Breast epithelium (tissue), 4 donors: Measurements from ENCODE around the gene TMX2. TPM values are rescaled to one million over a fixed set of nuclear protein-coding genes. Genes with fewer than 3 reads are reported as not detected.
A peak's percentile ranks its signal among the peaks of the same experiment; 100 is the strongest.

Experiments
- DNase-seq, 2 donors: peaks; one replicate each; pipeline ENCODE4 v3.0.0-alpha.2; 2019; ENCODE audit warnings: low spot score in 2 of 2
- H3K27ac ChIP-seq, 2 donors: fragments of 200-600 bp; sonication (generic) in 1 of 2; one replicate each; pipeline ENCODE4 v1.5.1; 2016 to 2019; ENCODE audit warnings: mild to moderate bottlenecking in 1 of 2
- H3K27me3 ChIP-seq, 2 donors: fragments of 200-600 bp; sonication (generic) in 1 of 2; one replicate each; pipeline versions ENCODE4 v1.5.1 to v1.6.0; 2017 to 2019; ENCODE audit warnings: control low read depth in 1 of 2, mild to moderate bottlenecking in 1 of 2
- H3K36me3 ChIP-seq: fragments of 200-600 bp; one replicate; pipeline ENCODE4 v1.5.1; 2019
- H3K4me1 ChIP-seq, 2 donors: fragments of 200-600 bp; sonication (generic); one replicate each; pipeline ENCODE4 v1.5.1; 2016 to 2019; ENCODE audit warnings: control low read depth in 1 of 2
- H3K4me3 ChIP-seq, 3 donors: fragments of 200-600 bp; sonication (generic); 1 replicate in 2 of 3; 2 replicates in 1 of 3; pipeline ENCODE4 v1.5.1; 2016 to 2019; ENCODE audit warnings: mild to moderate bottlenecking in 3 of 3, moderate library complexity in 2 of 3
- H3K9me3 ChIP-seq, 2 donors: fragments of 200-600 bp; sonication (generic) in 1 of 2; one replicate each; pipeline ENCODE4 v1.5.1; 2016 to 2019; ENCODE audit warnings: control low read depth in 1 of 2
- POLR2A ChIP-seq: fragments of 450-650 bp; IDR thresholded peaks from one replicate; pipeline ENCODE4 v1.6.1; 2016; ENCODE audit warnings: antibody characterized with exemption, mild to moderate bottlenecking, moderate library complexity
- POLR2AphosphoS5 ChIP-seq, 3 donors: sonication (generic); formaldehyde crosslinking; IDR thresholded peaks; one replicate each; pipeline ENCODE4 v1.6.1; 2017; ENCODE audit warnings: antibody characterized with exemption in 3 of 3
- intact Hi-C: fragments of 100-400 bp; cut with DNase I; formaldehyde crosslinking; loops from one replicate; pipeline ENCODE4 v1.15.1; 2023; ENCODE audit warnings: low total_unique reads
- total RNA-seq, 3 donors: library from RNA; depleted of rRNA; stranded (reverse); fragments of >200 nt; gene quantifications; one replicate each; pipeline ENCODE4 v1.1.0, GENCODE V29; 2016
- TF ChIP-seq, protein P1 (sequence below), 3 donors: fragments of 450-650 bp; IDR thresholded peaks; one replicate each; pipeline ENCODE4 v1.5.1; 2016 to 2017; ENCODE audit warnings: antibody characterized with exemption in 3 of 3, mild to moderate bottlenecking in 3 of 3, moderate library complexity in 3 of 3

Gene TMX2
- total RNA-seq, 3 donors from 2014 or later = 45.8 to 80.1 (median 66.2) TPM

DNA sequence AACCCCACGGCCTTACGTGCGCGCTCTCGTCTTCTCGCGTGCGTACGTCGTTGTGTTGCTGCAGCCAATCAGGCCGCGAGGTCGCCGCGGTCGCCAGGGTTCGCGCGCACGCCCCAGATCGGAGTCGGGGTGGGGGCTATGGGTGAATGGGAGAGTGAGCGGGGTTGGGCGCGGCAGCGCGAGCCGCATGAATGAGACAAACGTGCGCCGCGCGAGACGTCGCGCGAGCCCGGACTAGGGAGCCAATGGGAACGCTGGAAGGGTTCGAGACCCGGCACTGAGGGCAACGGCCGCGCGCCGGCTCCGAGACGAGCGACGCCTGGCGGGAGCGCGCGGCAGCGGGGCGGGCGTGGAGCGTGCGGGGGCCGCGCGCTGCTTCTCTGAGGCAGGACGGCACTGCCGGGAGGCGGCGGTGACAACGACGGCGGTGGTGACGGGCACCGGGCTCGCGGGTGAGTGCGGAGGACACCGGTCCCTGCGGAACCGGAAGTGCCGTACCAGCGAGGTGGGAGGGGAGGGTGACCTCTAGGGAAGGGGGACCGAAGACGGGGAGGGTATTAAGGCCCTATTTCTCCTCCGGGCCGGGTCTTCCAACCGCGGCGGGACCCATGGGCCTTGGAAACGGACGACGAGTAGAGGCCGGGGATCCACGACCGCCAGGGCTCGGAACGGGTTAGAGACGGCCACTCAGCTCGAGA, 44.5 kb upstream of the TMX2 start, which contains the start of gene ZDHHC5:
TSS of gene ZDHHC5 (plus strand) at position 379 of the 698 bp plus-strand sequence. CDS start 4,977 bp downstream, outside the sequence.
- no peaks in the 10 kb centered on the region for H3K27me3 ChIP-seq
- H3K9me3 ChIP-seq = no peaks in the 10 kb centered on the region
- peak; percentile 99 for DNase-seq
- H3K27ac ChIP-seq = peak within 1 kb of the TSS; percentile 99 to 100
- H3K4me1 ChIP-seq = peaks cover 0 to 11% of the 10 kb centered on the region in 2 donors
- intact Hi-C loops = no loop called here
- no peak for TF ChIP-seq POLR2A
- peak in 2 of 3 donors; percentile 80 to 87 for TF ChIP-seq POLR2AphosphoS5 (IDR thresholded peaks at IDR 0.05)
- TF ChIP-seq, protein P1, sequence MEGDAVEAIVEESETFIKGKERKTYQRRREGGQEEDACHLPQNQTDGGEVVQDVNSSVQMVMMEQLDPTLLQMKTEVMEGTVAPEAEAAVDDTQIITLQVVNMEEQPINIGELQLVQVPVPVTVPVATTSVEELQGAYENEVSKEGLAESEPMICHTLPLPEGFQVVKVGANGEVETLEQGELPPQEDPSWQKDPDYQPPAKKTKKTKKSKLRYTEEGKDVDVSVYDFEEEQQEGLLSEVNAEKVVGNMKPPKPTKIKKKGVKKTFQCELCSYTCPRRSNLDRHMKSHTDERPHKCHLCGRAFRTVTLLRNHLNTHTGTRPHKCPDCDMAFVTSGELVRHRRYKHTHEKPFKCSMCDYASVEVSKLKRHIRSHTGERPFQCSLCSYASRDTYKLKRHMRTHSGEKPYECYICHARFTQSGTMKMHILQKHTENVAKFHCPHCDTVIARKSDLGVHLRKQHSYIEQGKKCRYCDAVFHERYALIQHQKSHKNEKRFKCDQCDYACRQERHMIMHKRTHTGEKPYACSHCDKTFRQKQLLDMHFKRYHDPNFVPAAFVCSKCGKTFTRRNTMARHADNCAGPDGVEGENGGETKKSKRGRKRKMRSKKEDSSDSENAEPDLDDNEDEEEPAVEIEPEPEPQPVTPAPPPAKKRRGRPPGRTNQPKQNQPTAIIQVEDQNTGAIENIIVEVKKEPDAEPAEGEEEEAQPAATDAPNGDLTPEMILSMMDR (IDR thresholded peaks at IDR 0.05) = peak in 2 of 3 donors; percentile 9 to 29
- H3K36me3 ChIP-seq = peaks cover under 1% of the 10 kb centered on the region
- H3K4me3 ChIP-seq = peak within 1 kb of the TSS; percentile 95 to 100 (median 98)

DNA sequence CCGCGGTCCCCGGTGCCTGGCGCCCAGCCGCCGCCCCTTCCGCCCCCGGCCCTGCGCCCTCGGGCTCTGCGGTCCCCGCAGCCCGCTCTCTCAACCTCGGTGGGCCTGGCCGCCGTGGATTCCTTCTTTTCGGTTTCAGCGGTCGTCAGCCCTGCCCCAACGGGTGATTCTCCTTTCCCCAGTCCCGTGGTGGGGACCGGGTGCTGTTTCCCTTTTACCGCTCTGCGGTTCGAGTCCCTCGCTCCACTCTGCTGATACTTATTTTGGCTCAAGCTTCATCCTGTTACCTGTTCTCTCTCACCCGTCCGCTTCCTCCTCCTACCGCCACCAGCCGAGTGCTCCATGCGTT, 44.0 kb upstream of the TMX2 start:
- intact Hi-C loops = no loop called here

GRCh38 chr11:57674251-57674650, 38.1 kb upstream of the TMX2 start:
- TF ChIP-seq POLR2A = no peak
- TF ChIP-seq, protein P1 (IDR thresholded peaks at IDR 0.05) = no peak
- TF ChIP-seq POLR2AphosphoS5 (IDR thresholded peaks at IDR 0.05) = no peak
- Histone ChIP-seq H3K4me1 (peaks cover 0 to 5% of the 10 kb centered on the region in 2 donors), H3K27me3 (no peaks in the 10 kb centered on the region), H3K9me3 (no peaks in the 10 kb centered on the region), H3K4me3 (no peak overlapping the region), H3K27ac (peak overlapping the region; percentile 13 to 60), H3K36me3 (peaks cover 5% of the 10 kb centered on the region)
- intact Hi-C loops = no loop called here
- no peak for DNase-seq

More for the DNA sequence above, 44.0 kb upstream of the TMX2 start:
- Histone ChIP-seq H3K4me1 (peaks cover 0 to 11% of the 10 kb centered on the region in 2 donors), H3K27me3 (no peaks in the 10 kb centered on the region), H3K9me3 (no peaks in the 10 kb centered on the region), H3K36me3 (peaks cover 5% of the 10 kb centered on the region), H3K27ac (peak overlapping the region; percentile 99 to 100), H3K4me3 (peak overlapping the region; percentile 95 to 100 (median 98))
- no peak for TF ChIP-seq POLR2AphosphoS5 (IDR thresholded peaks at IDR 0.05)
- TF ChIP-seq, protein P1 (IDR thresholded peaks at IDR 0.05) = peak in 1 of 3 donors; percentile 6
- no peak for TF ChIP-seq POLR2A
- DNase-seq = no peak

- H3K27me3 ChIP-seq = no peaks in the 10 kb centered on the region
- TF ChIP-seq, protein P1 (IDR thresholded peaks at IDR 0.05) = no peak
- no peak for DNase-seq
- H3K4me1 ChIP-seq = peaks cover 0 to 3% of the 10 kb centered on the region in 2 donors
- no peaks in the 10 kb centered on the region for H3K9me3 ChIP-seq
- peak overlapping the region; percentile 13 to 60 for H3K27ac ChIP-seq
- intact Hi-C loops = no loop called here
- H3K36me3 ChIP-seq = peaks cover 5% of the 10 kb centered on the region
- no peak overlapping the region for H3K4me3 ChIP-seq
These were observed 37.0 kb upstream of the TMX2 start for GRCh38 chr11:57675176-57675941.

- no peaks in the 10 kb centered on the region for H3K36me3 ChIP-seq
- intact Hi-C loops = no loop called here
- H3K27me3 ChIP-seq = no peaks in the 10 kb centered on the region
- no peak overlapping the region for H3K4me3 ChIP-seq
- H3K27ac ChIP-seq = peak overlapping the region in 1 of 2 donors; percentile 61
- no peak for DNase-seq
- H3K9me3 ChIP-seq = no peaks in the 10 kb centered on the region
- peaks cover 0 to 11% of the 10 kb centered on the region in 2 donors for H3K4me1 ChIP-seq
- TF ChIP-seq POLR2AphosphoS5 (IDR thresholded peaks at IDR 0.05) (no peak), POLR2A (no peak)
- TF ChIP-seq, protein P1 (IDR thresholded peaks at IDR 0.05) = no peak
These were observed 33.0 kb upstream of the TMX2 start for GRCh38 chr11:57679396-57679795.
